Heart right ventricle (tissue), 16 donors: ENCODE data around the gene HMCN2. TPM values are rescaled to one million over a fixed set of nuclear protein-coding genes. Genes with fewer than 3 reads are reported as not detected.

Source experiments
- ATAC-seq, 8 donors: fragments of 200-7000 bp; cut with Tn5 transposase; one replicate each; pipeline ENCODE4 v1.9.1; 2020; ENCODE audit warnings: mild to moderate bottlenecking in 8 of 8, moderate library complexity in 8 of 8, moderate number of reproducible peaks in 1 of 8
- DNase-seq, 2 donors: peaks; one replicate each; pipeline ENCODE4 v3.0.0-alpha.2; 2020
- H3K27ac ChIP-seq, 10 donors: fragments of 200-600 bp; sonication (generic) in 2 of 10; one replicate each; pipeline versions ENCODE4 v1.5.0 to v1.8.0; 2020 to 2022; ENCODE audit warnings: mild to moderate bottlenecking in 3 of 10
- H3K27me3 ChIP-seq, 7 donors: fragments of 200-600 bp; one replicate each; pipeline ENCODE4 v1.8.0; 2021 to 2022; ENCODE audit warnings: mild to moderate bottlenecking in 2 of 7
- H3K36me3 ChIP-seq, 9 donors: fragments of 200-600 bp; sonication (generic) in 1 of 9; one replicate each; pipeline versions ENCODE4 v1.5.0 to v1.8.0; 2020 to 2022; ENCODE audit warnings: mild to moderate bottlenecking in 2 of 9
- H3K4me1 ChIP-seq, 9 donors: fragments of 200-600 bp; sonication (generic) in 1 of 9; one replicate each; pipeline versions ENCODE4 v1.5.0 to v1.8.0; 2020 to 2022; ENCODE audit warnings: mild to moderate bottlenecking in 4 of 9
- H3K4me3 ChIP-seq, 10 donors: fragments of 200-600 bp; sonication (generic) in 2 of 10; one replicate each; pipeline versions ENCODE4 v1.5.0 to v1.8.0; 2020 to 2022; ENCODE audit warnings: mild to moderate bottlenecking in 7 of 10, moderate library complexity in 2 of 10
- H3K9me3 ChIP-seq, 11 donors: fragments of 200-600 bp in 10 of 11; sonication (generic) in 2 of 11; one replicate each; pipeline versions ENCODE4 v1.5.0 to v1.8.0; 2013 to 2022; ENCODE audit warnings: mild to moderate bottlenecking in 2 of 11, control low read depth in 1 of 11, moderate library complexity in 1 of 11
- WGBS, 2 donors: extraction: QIAGEN DNeasy Blood & Tissue Kit; methylation state at CpG; one replicate each; pipeline ENCODE4 v1.1.7; 2013; ENCODE audit warnings: inconsistent platforms in 1 of 2; 5-methylcytosine and 5-hydroxymethylcytosine counted together
- intact Hi-C, 10 donors: fragments of 100-400 bp; cut with DNase I; formaldehyde crosslinking; loops; one replicate each; pipeline versions ENCODE4 v1.11.1 to v1.14.2; 2022
- polyA plus RNA-seq, 2 donors: library from polyadenylated mRNA; stranded (reverse); fragments of 200-250 nt; gene quantifications; one replicate each; pipeline ENCODE4 v1.2.3, GENCODE V29; 2013
- total RNA-seq, 10 donors: library from RNA; stranded (reverse); fragmentation: NEBNext Ultra II Directional in 3 of 10; extraction: Animal tissue kit (Norgen Biotek cat#: 25700) in 3 of 10; gene quantifications; one replicate each; pipeline versions ENCODE4 v1.2.1 to v1.2.4, GENCODE V29; 2021 to 2023
- TF ChIP-seq, protein P1 (sequence below), 9 donors: fragments of 200-600 bp; sonication (generic) in 2 of 9; IDR thresholded peaks; one replicate each; pipeline versions ENCODE4 v1.5.0 to v1.8.0; 2021 to 2022; ENCODE audit warnings: antibody characterized with exemption in 9 of 9, mild to moderate bottlenecking in 5 of 9, moderate library complexity in 1 of 9
- donor health status: Arrhythmogenic right ventricular cardiomyopathy.
- donor health status: ischemic (EF 13 %, LVEDD 7.1; RV severe dilation, severe dysfunction).
- donor health status: healthy with polysubstance abuse.
- donor health status: DM: no; HTN: yes; CAD: no.
- donor health status: DM: no; HTN: no; CAD: no.
- donor health status: ischemic (EF 25% LVEDD 6.9; RV normal size, moderate dysfunction).
- donor health status: ischemic (EF 25% LVEDD 5.7; RV mildly dilated, moderate dysfunction).
- donor health status: healthy.
- donor health status: DM: yes; HTN: yes; CAD: no.
- donor health status: Ischemic cardiomyopathy.
- donor health status: ischemic (EF 35%, LVEDD 5.7; RV mildly dilated, moderate dysfunction).
- donor health status: nonischemic (EF 11% LVEDD 7.7; RV severe dilation, severe dysfunction).
- donor health status: DM: yes; HTN: yes; CAD: no.
- donor health status: PGD.
- donor health status: ischemic (EF 29% LVEDD 5.4; RV normal size, mild dysfunction).
- donor health status: nonischemic (EF 23%, LVEDD 6.1; RV moderate dilation, normal function).

The HMCN2 gene
- total and polyA plus RNA-seq, 12 donors: 2.6 to 10.2 (median 4.9) TPM

DNA sequence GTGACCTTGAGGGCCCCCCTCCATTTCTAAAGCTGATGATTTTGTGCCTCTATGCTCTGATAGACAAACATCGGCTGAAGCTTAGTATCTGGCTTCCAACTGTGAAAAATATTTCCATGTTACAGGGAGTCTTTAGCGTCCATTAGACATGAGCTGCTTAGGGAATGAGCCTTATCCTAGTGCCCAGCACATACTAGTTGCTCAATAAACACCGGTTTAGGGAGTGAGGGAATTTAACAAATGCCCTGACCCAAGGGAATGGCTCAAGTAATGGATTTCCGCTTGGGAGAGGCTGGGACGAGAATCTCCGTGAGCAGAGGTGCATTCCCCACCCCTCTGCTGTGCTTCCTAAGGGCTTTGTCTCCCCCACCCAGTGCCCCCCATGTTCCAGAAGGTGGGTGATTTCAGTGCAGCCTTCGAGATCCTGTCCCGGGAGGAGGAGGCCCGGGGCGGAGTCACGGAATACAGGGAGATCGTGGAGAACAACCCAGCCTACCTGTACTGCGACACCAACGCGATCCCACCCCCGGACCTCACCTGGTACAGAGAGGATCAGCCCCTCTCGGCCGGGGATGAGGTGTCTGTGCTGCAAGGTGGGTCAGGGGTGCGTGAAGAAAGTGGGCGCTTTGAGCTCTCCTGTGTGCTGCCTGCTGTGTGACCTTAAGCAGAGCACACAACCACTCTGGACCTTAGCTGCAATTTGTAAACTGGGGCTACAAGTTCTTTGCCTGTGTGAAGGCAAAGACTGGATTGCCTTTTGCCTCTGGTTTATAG lies 113.5 kb downstream of the HMCN2 start:
- no peaks in the 10 kb centered on the region for H3K27me3 ChIP-seq
- H3K36me3 ChIP-seq: peaks cover 0 to 8% (median 0%) of the 10 kb centered on the region in 9 donors
- no peaks in the 10 kb centered on the region for H3K9me3 ChIP-seq
- TF ChIP-seq, protein P1, sequence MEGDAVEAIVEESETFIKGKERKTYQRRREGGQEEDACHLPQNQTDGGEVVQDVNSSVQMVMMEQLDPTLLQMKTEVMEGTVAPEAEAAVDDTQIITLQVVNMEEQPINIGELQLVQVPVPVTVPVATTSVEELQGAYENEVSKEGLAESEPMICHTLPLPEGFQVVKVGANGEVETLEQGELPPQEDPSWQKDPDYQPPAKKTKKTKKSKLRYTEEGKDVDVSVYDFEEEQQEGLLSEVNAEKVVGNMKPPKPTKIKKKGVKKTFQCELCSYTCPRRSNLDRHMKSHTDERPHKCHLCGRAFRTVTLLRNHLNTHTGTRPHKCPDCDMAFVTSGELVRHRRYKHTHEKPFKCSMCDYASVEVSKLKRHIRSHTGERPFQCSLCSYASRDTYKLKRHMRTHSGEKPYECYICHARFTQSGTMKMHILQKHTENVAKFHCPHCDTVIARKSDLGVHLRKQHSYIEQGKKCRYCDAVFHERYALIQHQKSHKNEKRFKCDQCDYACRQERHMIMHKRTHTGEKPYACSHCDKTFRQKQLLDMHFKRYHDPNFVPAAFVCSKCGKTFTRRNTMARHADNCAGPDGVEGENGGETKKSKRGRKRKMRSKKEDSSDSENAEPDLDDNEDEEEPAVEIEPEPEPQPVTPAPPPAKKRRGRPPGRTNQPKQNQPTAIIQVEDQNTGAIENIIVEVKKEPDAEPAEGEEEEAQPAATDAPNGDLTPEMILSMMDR (IDR thresholded peaks at IDR 0.05): no peak
- intact Hi-C loops: loop anchor here in 1 of 10 donors (10.0 kb wide), 1 partner anchor 56 kb away; no protein-coding TSS in a partner anchor
- DNase-seq (no peak), ATAC-seq (no peak)
- H3K27ac ChIP-seq: no peak overlapping the region
- H3K4me1 ChIP-seq: no peaks in the 10 kb centered on the region
- 88 to 89% methylated on average over 20 of the region's 20 CpGs for WGBS, 2 donors
- H3K4me3 ChIP-seq: no peak overlapping the region

DNA sequence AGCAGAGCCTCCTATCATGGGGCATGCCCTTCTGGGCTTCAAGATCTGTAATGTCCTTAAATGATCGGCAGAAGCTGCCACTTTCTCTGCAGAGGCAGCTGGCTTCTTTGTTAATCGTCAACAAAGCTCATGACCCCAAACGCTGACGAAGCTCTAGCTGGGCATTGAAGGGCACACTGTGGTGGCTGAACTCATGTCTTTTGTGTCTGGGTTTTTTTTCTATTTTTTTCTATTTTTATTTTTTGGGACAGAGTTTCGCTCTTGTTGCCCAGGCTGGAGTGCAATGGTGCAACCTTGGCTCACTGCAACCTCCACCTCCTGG lies 114.0 kb downstream of the HMCN2 start:
- no peak overlapping the region for H3K4me3 ChIP-seq
- intact Hi-C loops: loop anchor here in 1 of 10 donors (10.0 kb wide), 1 partner anchor 55 kb away; no protein-coding TSS in a partner anchor
- peaks cover 0 to 3% (median 0%) of the 10 kb centered on the region in 9 donors for H3K36me3 ChIP-seq
- no peaks in the 10 kb centered on the region for H3K27me3 ChIP-seq
- no peaks in the 10 kb centered on the region for H3K4me1 ChIP-seq
- no peak for ATAC-seq
- WGBS, 2 donors: 74 to 76% methylated on average over 5 of the region's 5 CpGs
- TF ChIP-seq, protein P1 (IDR thresholded peaks at IDR 0.05): no peak
- no peaks in the 10 kb centered on the region for H3K9me3 ChIP-seq
- no peak overlapping the region for H3K27ac ChIP-seq
- no peak for DNase-seq

DNA sequence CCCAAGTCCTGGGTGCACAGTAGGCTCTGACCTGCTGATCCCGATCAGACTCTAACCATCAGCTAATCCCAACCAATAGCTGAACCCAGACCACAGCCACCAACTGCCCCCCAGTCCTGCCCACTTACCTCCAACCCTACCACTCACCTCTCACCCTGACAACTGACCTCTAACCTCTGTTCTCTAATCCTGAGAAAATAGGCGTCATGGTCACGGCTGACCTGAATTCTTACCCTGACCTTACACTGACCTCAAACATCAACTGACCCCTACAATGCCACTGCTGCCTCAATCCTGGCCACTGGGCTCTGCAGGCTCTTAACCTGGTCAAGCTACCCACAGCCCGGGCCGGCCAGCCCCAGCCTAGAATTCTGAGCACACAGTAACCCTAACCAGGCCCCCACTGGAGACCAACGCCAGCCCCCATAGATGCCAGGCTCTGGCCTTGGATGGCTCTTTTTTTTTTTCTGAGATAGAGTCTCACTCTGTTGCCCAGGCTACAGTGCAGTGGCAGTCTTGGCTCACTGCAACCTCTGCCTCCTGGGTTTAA lies 115.4 kb downstream of the HMCN2 start:
- TF ChIP-seq, protein P1 (IDR thresholded peaks at IDR 0.05): no peak
- Histone ChIP-seq H3K9me3 (no peaks in the 10 kb centered on the region), H3K4me3 (no peak overlapping the region), H3K27me3 (peaks cover 0 to 6% (median 0%) of the 10 kb centered on the region in 7 donors), H3K27ac (no peak overlapping the region), H3K36me3 (peaks cover 0 to 5% (median 0%) of the 10 kb centered on the region in 9 donors), H3K4me1 (no peaks in the 10 kb centered on the region)
- intact Hi-C loops: no loop called here
- 84 to 85% methylated on average over 6 of the region's 6 CpGs for WGBS, 2 donors
- no peak for DNase-seq
- ATAC-seq: no peak

DNA sequence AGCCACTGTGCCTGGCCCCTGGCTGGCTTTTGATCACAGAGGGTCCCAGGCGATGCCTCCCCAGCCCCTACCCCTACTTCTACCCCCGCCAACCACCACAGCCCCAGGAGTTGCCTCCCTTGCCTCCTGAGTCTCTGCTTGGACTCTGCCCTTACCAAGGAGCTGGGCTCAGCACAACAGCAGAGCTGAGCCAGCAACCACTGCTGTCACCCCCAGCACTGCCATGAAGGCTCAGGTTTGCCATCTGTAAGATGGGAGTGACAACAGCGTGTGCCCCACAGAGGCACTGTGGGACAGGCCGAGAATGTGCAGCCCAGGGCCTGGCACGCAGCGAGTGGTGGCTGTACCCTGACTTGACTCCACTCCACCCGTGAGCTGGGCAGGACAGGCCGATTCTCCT lies 116.1 kb downstream of the HMCN2 start:
- peaks cover 0 to 12% (median 0%) of the 10 kb centered on the region in 9 donors for H3K36me3 ChIP-seq
- ATAC-seq: no peak
- DNase-seq: no peak
- intact Hi-C loops: no loop called here
- H3K4me3 ChIP-seq: no peak overlapping the region
- WGBS, 2 donors: 91 to 94% methylated on average over 8 of the region's 8 CpGs
- H3K27ac ChIP-seq: no peak overlapping the region
- no peaks in the 10 kb centered on the region for H3K9me3 ChIP-seq
- no peaks in the 10 kb centered on the region for H3K4me1 ChIP-seq
- TF ChIP-seq, protein P1 (IDR thresholded peaks at IDR 0.05): no peak
- H3K27me3 ChIP-seq: peaks cover 0 to 6% (median 0%) of the 10 kb centered on the region in 7 donors
